Heart left ventricle (tissue), 16 donors: Measurements from ENCODE around the gene POC1A. TPM values are rescaled to one million over a fixed set of nuclear protein-coding genes. Genes with fewer than 3 reads are reported as not detected.
A peak's percentile ranks its signal among the peaks of the same experiment; 100 is the strongest.
"Not testable (repeated sequence)": the region's sequence is repeated elsewhere in the genome, so short reads cannot be mapped to it uniquely, and the experiment has no call there.

Experiments used
- ATAC-seq, 4 donors: fragments of 200-7000 bp; cut with Tn5 transposase; one replicate each; pipeline ENCODE4 v1.9.1; 2020 to 2022; ENCODE audit warnings: moderate library complexity in 4 of 4, mild to moderate bottlenecking in 3 of 4, moderate number of reproducible peaks in 1 of 4
- DNase-seq, 5 donors: peaks; one replicate each; pipeline ENCODE4 v3.0.0-alpha.2; 2020
- H3K27ac ChIP-seq, 12 donors: fragments of 200-600 bp; sonication (generic) in 4 of 12; one replicate each; pipeline versions ENCODE4 v1.5.0 to v1.8.0; 2016 to 2022; ENCODE audit warnings: mild to moderate bottlenecking in 2 of 12
- H3K27me3 ChIP-seq, 9 donors: fragments of 200-600 bp; sonication (generic) in 2 of 9; one replicate each; pipeline versions ENCODE4 v1.5.1 to v1.8.0; 2016 to 2022; ENCODE audit warnings: mild to moderate bottlenecking in 3 of 9
- H3K36me3 ChIP-seq, 9 donors: fragments of 200-600 bp; sonication (generic) in 2 of 9; one replicate each; pipeline versions ENCODE4 v1.5.0 to v1.8.0; 2018 to 2022; ENCODE audit warnings: mild to moderate bottlenecking in 2 of 9
- H3K4me1 ChIP-seq, 12 donors: fragments of 200-600 bp; sonication (generic) in 4 of 12; one replicate each; pipeline versions ENCODE4 v1.5.0 to v1.8.0; 2016 to 2022; ENCODE audit warnings: mild to moderate bottlenecking in 3 of 12
- H3K4me3 ChIP-seq, 12 donors: fragments of 200-600 bp; sonication (generic) in 4 of 12; one replicate each; pipeline versions ENCODE4 v1.5.0 to v1.8.0; 2017 to 2022; ENCODE audit warnings: mild to moderate bottlenecking in 9 of 12, moderate library complexity in 4 of 12
- H3K9me3 ChIP-seq, 12 donors: fragments of 200-600 bp; sonication (generic) in 4 of 12; one replicate each; pipeline versions ENCODE4 v1.5.0 to v1.8.0; 2016 to 2022; ENCODE audit warnings: mild to moderate bottlenecking in 1 of 12
- POLR2A ChIP-seq, 2 donors: fragments of 450-650 bp; IDR thresholded peaks; one replicate each; pipeline ENCODE4 v1.6.1; 2017; ENCODE audit warnings: antibody characterized with exemption in 2 of 2, mild to moderate bottlenecking in 2 of 2, moderate library complexity in 2 of 2
- WGBS, 4 donors: extraction: QIAGEN DNeasy Blood & Tissue Kit in 2 of 4; methylation state at CpG; one replicate each; pipeline versions ENCODE4 v1.1.5 to v1.1.7; 2013 to 2018; 5-methylcytosine and 5-hydroxymethylcytosine counted together
- intact Hi-C, 10 donors: fragments of 100-400 bp; cut with DNase I; formaldehyde crosslinking; loops; one replicate each; pipeline versions ENCODE4 v1.11.1 to v1.14.2; 2022
- polyA plus RNA-seq, 2 donors: library from polyadenylated mRNA; stranded (reverse); fragments of 200-250 nt; gene quantifications; one replicate each; pipeline ENCODE4 v1.2.3, GENCODE V29; 2013
- total RNA-seq, 9 donors: library from RNA; depleted of rRNA in 2 of 9; stranded (reverse); fragments of >200 nt in 2 of 9; fragmentation: NEBNext Ultra II Directional in 3 of 9; extraction: Animal tissue kit (Norgen Biotek cat#: 25700) in 3 of 9; gene quantifications; one replicate each; pipeline versions ENCODE4 v1.1.0 to v1.2.4, GENCODE V29; 2016 to 2023
- TF ChIP-seq, protein P1 (sequence below), 12 donors: fragments of 200-600 bp; sonication (generic) in 4 of 12; IDR thresholded peaks; one replicate each; pipeline versions ENCODE4 v1.5.0 to v1.8.0; 2018 to 2022; ENCODE audit warnings: antibody characterized with exemption in 12 of 12, mild to moderate bottlenecking in 5 of 12
- donor health status: ischemic (EF 13 %, LVEDD 7.1; RV severe dilation, severe dysfunction).
- donor health status: healthy with polysubstance abuse.
- donor health status: DM: no; HTN: yes; CAD: no.
- donor health status: DM: no; HTN: no; CAD: no.
- donor health status: ischemic (EF 25% LVEDD 6.9; RV normal size, moderate dysfunction).
- donor health status: ischemic (EF 25% LVEDD 5.7; RV mildly dilated, moderate dysfunction).
- donor health status: healthy.
- donor health status: DM: yes; HTN: yes; CAD: no.
- donor health status: ischemic (EF 35%, LVEDD 5.7; RV mildly dilated, moderate dysfunction).
- donor health status: nonischemic (EF 11% LVEDD 7.7; RV severe dilation, severe dysfunction).
- donor health status: DM: yes; HTN: yes; CAD: no.
- donor health status: PGD.
- donor health status: ischemic (EF 29% LVEDD 5.4; RV normal size, mild dysfunction).
- donor health status: nonischemic (EF 23%, LVEDD 6.1; RV moderate dilation, normal function).

Gene POC1A
- total and polyA plus RNA-seq, 11 donors, result 0.50 to 5.2 (median 1.4) TPM

DNA sequence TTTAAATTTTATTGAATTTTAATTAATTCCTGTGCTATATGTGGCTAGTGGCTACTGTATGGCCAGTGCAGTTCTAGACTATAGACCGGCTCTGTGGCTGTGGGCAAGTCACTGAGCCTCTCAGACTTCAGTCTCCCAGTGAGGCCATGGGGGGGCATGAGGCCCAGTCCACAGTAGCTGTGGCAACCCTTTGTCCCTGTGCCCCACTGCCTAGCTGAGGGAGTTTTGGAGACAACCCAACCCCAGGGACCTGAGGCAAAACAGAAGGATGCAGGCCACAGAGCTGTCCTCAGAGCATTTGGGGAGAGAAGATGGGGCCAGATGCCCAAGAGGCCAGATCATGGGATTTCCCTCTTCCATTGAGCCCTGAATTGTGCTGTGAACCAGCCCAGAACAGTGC, 18.9 kb upstream of the POC1A start:
- Histone ChIP-seq H3K36me3 (no peaks in the 10 kb centered on the region), H3K4me1 (no peaks in the 10 kb centered on the region), H3K27ac (no peak overlapping the region), H3K9me3 (no peaks in the 10 kb centered on the region), H3K4me3 (no peak overlapping the region), H3K27me3 (no peaks in the 10 kb centered on the region)
- 98 to 100% (median 99%) methylated on average over 1 of the region's 1 CpG for WGBS, 4 donors
- intact Hi-C loops, result no loop called here
- no peak for TF ChIP-seq POLR2A (IDR thresholded peaks at IDR 0.05)
- TF ChIP-seq, protein P1, sequence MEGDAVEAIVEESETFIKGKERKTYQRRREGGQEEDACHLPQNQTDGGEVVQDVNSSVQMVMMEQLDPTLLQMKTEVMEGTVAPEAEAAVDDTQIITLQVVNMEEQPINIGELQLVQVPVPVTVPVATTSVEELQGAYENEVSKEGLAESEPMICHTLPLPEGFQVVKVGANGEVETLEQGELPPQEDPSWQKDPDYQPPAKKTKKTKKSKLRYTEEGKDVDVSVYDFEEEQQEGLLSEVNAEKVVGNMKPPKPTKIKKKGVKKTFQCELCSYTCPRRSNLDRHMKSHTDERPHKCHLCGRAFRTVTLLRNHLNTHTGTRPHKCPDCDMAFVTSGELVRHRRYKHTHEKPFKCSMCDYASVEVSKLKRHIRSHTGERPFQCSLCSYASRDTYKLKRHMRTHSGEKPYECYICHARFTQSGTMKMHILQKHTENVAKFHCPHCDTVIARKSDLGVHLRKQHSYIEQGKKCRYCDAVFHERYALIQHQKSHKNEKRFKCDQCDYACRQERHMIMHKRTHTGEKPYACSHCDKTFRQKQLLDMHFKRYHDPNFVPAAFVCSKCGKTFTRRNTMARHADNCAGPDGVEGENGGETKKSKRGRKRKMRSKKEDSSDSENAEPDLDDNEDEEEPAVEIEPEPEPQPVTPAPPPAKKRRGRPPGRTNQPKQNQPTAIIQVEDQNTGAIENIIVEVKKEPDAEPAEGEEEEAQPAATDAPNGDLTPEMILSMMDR (IDR thresholded peaks at IDR 0.05), result no peak
- no peak for ATAC-seq
- DNase-seq, result no peak

DNA sequence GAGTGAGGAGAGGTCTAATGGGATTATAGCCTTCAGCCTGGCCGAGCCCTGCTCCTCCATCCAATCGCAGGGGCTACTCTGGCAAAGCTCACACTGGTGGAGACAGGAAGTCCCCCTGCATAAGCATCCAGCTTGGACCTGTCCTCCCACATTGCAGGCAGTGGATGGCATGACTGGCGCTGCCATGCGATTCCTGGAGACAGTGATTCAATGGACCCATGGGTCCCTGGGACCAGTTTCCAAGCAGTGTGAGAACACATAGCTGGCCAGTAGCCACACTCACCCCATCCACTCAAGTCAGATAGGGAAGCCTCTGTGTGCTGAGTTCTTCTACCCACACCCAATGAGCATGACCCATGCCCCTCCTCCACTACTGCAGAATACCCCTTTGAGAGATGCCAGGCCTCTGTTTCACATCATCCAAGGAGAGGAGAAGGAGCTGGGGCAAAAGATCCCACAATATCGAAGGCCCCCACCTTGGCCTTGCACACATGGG, 18.1 kb upstream of the POC1A start:
- ATAC-seq, result peak in 1 of 4 donors; percentile 9
- no peak overlapping the region for H3K27ac ChIP-seq
- H3K27me3 ChIP-seq, result no peaks in the 10 kb centered on the region
- intact Hi-C loops, result no loop called here
- DNase-seq, result no peak
- H3K9me3 ChIP-seq, result no peaks in the 10 kb centered on the region
- no peaks in the 10 kb centered on the region for H3K4me1 ChIP-seq
- no peaks in the 10 kb centered on the region for H3K36me3 ChIP-seq
- H3K4me3 ChIP-seq, result no peak overlapping the region
- TF ChIP-seq, protein P1 (IDR thresholded peaks at IDR 0.05), result no peak
- TF ChIP-seq POLR2A (IDR thresholded peaks at IDR 0.05), result no peak
- WGBS, 4 donors, result 82 to 93% (median 90%) methylated on average over 5 of the region's 5 CpGs

DNA sequence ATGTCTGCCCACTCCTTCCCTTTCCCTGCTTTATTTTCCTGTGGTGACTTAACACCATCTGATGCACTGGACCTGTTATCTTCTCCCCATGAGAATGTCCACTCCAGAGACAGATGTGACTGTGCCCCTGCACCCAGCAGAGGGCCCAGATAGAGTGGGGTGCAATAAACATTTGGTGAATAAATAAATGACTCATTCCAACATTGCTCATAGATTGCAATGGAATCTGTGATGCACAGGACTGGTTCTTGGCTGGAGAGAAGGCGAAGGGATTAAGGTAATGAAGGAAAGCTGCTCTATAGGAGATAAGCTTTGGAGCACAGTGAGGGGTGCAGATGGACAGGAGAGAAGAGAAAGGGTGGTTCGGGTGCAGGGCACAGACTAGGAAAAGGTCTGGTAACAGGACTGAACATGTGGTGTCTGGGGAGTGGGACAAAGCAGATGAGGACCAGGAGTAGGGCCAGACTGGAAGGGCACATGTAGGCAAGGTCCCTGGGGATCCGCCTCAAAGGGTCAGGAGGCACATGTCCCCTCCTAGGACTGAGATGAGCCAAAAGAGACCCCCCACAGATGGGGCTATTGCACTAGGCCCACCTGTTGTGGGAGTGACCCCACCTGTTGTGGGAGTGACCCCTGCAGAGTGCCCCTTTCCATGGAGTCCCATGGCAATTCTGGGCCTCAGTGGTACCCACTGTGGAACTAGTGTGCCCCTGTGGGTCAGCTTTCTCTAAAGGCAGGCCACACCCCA, 17.5 kb upstream of the POC1A start:
- Histone ChIP-seq H3K4me1 (no peaks in the 10 kb centered on the region), H3K9me3 (no peaks in the 10 kb centered on the region), H3K4me3 (no peak overlapping the region), H3K27ac (no peak overlapping the region), H3K27me3 (no peaks in the 10 kb centered on the region), H3K36me3 (no peaks in the 10 kb centered on the region)
- intact Hi-C loops, result no loop called here
- TF ChIP-seq POLR2A (IDR thresholded peaks at IDR 0.05), result no peak
- TF ChIP-seq, protein P1 (IDR thresholded peaks at IDR 0.05), result no peak
- WGBS, 4 donors, result 82 to 96% (median 92%) methylated on average over 3 of the region's 3 CpGs
- no peak for DNase-seq
- peak in 2 of 4 donors; percentile 13 to 16 for ATAC-seq

DNA sequence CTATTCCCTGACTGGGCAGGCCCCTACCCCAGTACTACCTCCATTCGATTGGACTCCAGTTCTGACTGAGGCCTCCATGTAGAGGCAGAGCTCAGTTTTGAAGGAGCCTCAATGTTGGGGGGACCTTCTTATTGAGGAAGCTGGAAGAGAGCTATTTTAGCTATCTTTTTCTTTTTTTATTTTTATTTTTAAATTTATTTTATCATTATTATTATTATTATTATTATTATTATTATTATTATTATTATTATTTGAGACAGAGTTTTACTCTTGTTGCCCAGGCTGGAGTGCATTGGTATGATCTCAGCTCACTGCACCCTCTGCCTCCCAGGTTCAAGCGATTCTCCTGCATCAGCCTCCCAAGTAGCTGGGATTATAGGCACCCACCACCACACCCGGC, 16.0 kb upstream of the POC1A start:
- H3K4me1 ChIP-seq, H3K36me3 ChIP-seq, H3K27me3 ChIP-seq, H3K4me3 ChIP-seq, intact Hi-C loops, ATAC-seq, H3K9me3 ChIP-seq, H3K27ac ChIP-seq, DNase-seq: not testable (repeated sequence)
- 93 to 98% (median 97%) methylated on average over 3 of the region's 3 CpGs for WGBS, 4 donors

DNA sequence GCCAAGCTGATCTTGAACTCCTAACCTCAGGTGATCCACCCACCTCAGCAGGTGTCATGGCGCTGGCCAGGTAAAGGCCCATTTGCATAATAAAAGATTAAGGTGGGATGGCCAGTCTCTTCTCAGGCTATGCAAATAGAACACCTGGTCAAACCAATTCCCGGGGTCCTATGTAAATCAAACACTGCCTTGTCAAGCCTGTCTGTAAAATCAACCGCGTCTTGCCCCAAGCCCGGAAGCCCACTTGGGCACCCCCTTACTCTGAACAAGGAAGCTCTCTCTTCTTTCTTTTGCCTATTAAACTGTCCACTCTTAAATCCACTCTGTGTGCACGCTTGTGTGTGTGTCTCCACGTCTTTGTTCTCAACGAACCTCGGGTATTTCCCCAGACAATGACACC, 13.0 kb upstream of the POC1A start:
- no peak for ATAC-seq
- no peak overlapping the region for H3K27ac ChIP-seq
- no peaks in the 10 kb centered on the region for H3K36me3 ChIP-seq
- no peaks in the 10 kb centered on the region for H3K9me3 ChIP-seq
- TF ChIP-seq POLR2A (IDR thresholded peaks at IDR 0.05), result no peak
- TF ChIP-seq, protein P1 (IDR thresholded peaks at IDR 0.05), result no peak
- H3K4me3 ChIP-seq, result no peak overlapping the region
- WGBS, 4 donors, result 48 to 57% (median 50%) methylated on average over 9 of the region's 9 CpGs
- no peaks in the 10 kb centered on the region for H3K4me1 ChIP-seq
- intact Hi-C loops, result no loop called here
- H3K27me3 ChIP-seq, result no peaks in the 10 kb centered on the region
- DNase-seq, result no peak
